GM21423 (cell line): ENCODE measurements around the gene EPB41L4A.

Experiments used
- ATAC-seq: cut with Tn5 transposase; IDR thresholded peaks from one replicate; pipeline ENCODE4 v1.9.1; 2021; ENCODE audit warnings: mild to moderate bottlenecking, moderate library complexity; ENCODE audit not compliant: unreplicated experiment

EPB41L4A gene

DNA sequence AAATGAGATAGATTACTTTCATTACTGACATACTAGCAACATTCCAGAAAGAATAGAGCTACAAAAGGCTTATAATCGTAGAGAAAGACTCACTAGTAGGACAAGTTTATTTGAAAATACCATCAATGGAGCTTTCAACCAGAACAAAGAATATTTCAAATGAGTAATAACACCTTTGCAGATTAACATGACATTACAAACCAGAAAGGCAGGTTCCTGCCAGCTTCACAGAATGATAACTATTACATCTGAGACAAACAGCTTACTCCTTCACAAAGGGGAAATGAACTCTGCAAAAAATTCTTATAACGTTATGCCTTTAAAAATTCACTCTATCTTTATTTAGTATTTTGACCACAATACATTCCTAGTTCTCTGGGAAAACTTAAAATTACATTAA lies 103.1 kb downstream of the EPB41L4A start:
- ATAC-seq: no peak

DNA sequence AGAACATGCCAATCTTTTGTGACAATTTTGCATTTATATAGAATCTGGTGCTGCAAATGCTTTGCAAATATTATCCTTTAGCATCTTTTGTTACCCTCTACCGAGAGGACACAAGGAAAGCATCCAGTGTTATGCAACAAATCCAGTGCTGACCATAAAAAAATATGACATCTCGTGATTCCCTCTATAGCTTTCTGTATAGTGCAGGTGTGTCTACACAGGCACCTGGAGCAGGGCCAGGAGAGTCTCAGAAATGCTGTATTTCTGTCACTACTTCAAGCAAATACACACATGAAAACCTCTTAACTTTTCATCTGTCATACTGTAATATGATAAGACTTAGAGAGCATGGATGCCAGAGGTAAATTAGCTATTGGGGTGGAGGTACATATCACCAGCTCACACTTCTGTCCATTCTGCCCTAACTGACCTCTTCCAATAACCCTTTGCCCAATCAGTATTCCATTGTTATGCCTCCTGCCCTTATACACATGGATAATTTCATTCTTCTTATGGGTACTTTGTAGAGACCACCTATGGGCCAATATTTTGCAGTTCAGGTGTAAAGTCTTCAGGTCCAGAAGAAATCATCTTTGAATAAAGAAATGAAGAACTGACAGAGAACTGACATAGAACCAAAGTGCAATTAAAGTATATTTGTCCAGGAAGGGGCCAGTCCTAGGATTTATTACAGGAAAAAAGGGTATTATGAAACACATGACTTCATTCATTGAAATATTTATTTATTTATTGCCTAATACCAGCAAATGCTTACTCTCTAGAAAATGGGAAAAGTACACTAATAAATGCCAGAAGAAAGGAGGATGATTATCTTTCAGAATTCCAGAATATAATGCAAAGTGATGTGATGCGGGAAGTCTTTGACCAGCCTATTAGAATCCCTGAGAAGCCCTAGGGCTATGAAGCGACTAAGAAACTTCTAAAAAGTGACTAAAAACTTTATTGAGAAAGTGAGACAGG lies 106.5 kb downstream of the EPB41L4A start:
- no peak for ATAC-seq

DNA sequence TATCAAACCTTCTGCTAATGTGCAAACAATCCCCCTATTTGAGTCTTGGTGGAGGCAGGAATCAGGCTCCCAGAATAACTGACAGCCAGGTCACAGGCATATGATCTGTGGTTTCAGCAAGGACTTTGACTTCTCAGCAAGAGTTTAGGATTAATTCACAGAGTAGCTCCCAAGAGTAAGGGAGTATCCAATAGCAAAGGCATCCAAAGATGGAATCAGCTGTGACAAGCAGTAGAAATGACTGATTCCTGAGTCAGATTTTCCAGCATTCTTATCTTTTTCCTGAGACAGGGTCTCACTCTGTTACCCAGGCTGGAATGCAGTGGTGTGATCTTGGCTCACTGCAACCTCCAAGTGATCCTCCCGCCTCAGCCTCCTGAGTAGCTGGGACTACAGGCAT lies 108.3 kb downstream of the EPB41L4A start:
- ATAC-seq: no peak

DNA sequence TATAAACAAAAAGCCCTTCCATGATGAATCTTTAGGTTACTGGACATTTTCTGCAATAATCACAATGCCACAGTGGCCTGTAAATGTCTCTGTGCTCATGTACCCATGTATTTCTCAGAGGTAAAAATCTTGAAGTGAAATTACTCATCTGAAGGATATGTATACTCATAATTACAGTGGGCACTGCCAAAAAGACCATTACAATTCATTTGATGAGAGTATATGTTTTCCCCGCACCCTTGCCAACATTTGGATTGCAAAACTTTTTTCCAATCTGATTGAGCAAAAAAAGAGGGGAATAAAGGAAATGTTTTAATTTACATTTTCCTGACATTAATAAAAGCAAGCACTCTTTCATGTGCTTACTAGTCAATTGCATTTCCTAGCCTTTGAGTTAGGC lies 110.5 kb downstream of the EPB41L4A start:
- no peak for ATAC-seq

DNA sequence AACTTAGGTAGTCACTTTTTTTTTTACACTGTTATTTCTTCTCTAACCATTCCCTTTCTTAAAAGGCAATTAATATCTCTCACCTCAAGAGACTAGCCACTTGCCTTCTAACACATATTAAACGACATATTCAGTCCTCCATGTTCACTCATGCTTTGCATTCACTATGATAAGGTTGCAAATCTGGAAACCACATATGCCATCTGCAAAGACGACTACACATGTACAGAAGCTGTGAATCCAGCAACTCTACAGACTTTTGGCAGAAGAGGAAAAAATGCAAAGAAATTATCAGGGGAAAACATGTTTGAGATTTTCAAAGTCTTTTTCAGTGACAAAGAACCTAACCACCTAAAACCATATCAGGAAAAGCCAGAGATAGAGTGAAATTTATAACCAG lies 112.1 kb downstream of the EPB41L4A start:
- no peak for ATAC-seq

DNA sequence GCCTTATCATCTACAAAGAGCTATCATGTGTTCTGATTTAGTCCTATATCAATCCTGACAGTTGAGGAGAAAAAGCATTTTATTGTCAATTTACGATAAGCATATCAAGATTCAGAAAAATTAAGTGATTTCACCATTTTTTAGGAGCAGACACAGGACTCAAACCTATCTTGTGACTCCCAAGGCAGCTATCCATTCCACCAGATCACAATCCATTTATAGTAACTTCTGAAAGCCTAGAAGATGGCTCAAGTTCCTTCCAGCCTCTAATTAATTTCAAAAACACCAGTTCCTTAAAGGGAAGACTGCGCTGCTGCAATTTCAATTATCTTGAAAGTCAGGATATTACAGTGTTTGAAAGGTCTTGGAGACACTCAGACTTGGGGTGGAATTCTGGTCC lies 114.3 kb downstream of the EPB41L4A start:
- no peak for ATAC-seq

DNA sequence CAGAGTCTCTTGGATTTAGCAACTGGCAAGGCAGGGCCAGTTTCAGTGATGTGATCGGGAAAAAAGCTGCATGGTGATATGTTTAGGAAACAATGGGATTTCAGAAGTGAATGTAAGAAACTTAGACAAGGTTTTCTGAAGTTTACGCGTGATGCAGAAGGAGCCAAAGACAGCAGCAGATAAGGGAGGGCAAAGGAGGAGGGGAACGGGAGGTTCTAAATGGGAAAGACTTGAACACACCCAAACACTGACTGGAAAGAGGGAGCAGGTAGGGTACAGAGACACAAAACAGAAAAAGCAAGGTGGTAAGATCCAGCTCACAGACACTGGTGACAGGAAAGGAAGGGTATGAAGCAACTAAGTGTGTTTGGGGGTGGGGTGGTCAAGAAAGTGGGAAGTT lies 115.4 kb downstream of the EPB41L4A start:
- ATAC-seq: no peak

DNA sequence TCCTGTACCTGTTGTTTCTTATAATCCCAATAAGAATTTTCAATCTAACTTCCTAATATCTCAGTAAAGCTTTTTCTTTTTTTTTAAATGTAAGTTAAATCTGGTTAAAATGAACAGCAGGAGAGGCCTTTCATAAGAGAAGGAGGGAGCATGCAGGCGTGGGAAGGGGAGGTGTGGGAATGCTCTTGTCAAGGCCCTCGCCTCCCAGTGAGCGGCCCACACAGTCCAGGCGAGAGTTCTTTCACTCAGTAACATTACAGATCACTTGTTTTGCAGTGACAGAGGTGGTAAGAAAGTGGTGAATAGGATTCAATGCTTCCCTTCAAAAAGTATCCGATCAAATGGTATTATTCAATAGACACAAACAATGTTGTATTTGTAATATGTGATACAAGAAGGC lies 125.0 kb downstream of the EPB41L4A start:
- ATAC-seq: no peak

DNA sequence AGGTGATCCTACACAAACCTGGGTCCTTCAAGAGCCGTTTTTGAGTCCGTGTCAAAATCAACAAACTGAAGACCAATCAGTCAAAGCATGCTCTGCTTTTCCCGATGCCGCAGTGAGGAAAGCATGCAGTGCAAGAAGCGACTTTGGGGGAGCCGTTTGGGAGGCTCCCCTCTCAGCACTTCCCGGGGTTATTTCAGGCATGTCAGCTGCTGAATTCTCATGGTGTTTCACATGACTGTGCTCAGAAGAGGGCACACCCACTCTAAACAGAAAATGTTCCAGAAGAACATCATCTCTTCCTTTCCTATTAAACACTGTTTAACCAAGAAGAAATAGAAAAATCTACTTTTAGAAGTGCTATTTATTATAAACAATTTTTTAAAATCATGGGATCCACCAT lies 125.5 kb downstream of the EPB41L4A start:
- ATAC-seq: no peak

DNA sequence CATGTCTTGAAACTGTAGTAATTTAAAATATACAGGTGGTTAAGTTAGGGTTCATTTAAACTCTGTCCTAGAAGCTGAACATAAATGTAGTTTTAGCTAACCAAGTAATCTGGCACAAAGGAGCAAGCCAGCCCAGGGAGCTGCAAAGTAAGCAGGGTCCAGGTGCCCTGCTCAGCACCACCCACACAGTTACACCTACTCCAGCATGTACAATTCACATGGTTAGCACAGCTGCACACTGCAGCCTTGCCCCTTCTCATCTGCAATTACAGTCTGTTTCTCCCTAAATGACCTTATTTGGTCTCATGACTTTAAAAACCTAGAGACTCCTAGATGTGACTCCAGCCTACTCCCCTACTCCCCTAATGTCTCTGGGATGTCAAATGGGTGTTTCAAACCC lies 128.4 kb downstream of the EPB41L4A start:
- no peak for ATAC-seq

DNA sequence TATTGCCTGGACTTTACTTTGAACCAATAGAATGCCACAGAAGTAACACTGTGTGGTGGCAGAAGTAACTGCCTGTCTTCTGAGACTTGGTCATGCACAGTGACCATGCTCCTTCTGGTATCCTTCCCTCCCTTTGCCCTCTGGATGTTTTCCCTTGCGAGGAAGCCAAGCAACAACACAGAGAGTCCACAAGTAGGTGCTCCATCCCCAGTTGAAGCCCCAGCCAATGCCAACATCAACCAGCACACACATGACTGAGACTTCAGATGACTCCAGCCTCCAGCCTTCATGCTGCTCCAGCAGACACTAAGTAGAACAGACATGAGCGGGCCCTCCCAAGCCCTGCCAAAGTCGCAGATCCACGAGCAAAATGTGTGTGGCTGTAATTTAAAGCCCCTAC lies 129.6 kb downstream of the EPB41L4A start:
- no peak for ATAC-seq

DNA sequence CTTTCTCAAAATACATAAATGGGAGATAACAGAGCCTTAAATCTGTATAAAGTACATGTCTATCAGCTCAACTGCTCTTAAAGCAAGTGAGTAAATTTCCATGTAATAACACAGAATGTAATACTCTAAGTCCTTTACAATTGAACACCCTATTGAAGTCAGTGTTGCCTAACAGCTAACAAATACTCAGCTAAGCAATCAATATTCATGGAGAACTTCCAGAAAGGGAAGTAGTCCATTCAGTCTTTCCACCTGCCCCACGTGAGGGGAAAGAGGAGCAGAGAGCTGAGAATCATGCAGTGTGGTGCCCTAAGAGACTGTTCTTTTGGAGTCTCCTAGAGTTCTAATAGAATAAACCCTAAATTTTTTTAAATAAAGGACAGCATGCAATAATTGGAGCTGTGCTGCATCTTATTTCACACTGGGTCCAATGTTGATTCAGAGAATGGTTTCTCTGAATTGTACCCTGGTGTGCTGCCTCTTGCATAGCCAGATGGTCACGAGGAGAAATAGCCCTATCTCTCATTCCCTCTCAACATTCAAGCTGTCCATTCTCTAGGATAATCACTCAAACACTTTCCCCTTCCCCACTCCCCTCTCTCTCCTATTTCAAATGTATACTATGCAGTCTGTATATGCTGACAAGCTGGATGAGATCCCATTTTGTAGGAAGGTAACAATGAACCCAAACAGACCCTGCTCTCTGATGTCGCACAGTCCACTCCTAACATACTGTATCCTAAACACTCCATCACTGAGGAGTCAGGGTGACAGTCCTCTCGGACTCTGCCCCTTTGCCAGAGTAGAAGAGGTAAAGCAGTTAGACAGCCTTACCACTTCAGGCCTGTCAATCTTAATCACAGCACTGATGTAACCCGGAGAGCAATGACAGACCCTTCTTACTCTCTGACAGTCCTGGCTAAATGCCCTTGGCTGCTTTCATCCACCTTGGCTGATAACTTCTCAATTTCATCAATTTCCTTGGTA lies 134.8 kb downstream of the EPB41L4A start:
- ATAC-seq: no peak

DNA sequence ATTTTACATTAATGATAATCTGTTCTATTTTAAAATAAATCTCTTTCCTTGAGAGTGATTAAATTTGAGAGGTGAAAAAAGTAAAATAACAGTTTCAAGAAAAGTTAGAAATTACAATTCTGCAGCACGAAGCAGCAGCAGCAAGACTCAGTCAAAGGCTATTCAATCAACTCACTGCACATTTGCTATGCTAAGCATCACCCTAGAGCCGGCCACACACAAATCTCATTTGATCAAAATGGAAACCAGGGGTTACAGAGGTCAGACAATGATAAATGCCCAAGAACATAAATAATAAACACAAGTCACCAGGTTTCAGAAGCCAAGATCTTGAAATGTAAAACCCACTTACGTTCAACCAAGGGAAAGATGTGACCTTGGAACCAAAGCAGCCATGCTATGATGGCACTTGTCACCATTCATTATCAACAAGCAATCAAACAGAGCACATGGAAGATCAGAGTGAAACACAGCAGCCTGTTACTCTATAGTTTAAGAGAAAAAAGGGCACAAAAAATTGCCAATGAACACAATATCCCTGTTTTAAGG lies 136.0 kb downstream of the EPB41L4A start:
- ATAC-seq: no peak

DNA sequence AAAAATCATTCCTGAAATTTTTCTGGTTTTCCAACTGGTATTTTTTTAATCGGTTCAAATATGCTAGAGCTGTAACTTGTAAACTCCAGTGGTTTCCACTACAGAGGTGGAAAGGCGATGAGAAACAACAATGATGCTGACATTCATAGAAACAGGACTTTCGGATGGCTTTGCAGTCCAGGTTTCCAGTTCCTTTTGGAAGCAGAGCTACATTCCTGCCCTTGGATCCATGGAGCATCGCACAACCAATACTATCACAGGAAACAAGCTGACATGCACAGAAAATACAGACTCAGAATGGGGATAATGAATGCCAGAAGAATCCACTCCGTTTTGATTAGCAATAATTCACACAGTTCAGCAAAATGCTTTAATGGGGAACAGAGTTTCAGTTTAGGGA lies 140.0 kb downstream of the EPB41L4A start:
- ATAC-seq: no peak

DNA sequence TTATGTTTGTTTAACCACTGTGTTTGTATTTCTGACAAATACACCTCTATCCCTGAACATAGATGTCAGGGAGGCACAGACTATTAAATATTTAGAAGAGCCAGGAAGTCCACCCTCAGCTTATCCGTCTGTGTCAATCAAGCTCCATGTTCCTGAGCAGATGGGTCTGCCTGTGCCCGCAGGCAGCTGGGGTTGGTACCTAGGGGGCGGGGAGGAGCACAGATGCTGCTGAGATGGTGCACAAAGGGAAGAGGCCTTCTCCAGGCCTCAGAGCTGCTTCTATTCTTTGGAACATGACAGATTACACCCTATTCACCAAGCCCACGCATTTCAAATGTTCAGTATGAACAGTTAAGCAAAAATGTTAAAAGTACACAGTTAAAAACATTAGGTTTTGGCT lies 142.1 kb downstream of the EPB41L4A start:
- ATAC-seq: no peak

DNA sequence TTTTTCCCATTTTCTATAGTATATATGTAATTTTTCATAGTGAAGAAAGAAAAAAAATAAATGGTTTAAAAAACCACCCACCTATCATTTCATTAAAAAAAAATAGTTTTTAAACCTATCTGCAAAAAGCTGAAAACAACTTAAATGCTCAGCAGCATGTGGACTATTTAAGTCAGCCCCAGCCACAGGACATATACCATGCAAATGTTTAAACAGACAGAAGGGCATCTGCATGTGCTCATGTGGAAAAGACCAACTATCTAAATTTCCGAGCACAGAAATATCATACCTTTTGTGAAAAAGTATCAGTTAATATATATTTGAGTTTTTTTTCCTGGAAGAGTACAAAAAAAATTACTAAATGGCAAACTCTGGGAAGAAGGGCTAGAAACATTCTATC lies 143.4 kb downstream of the EPB41L4A start:
- no peak for ATAC-seq

DNA sequence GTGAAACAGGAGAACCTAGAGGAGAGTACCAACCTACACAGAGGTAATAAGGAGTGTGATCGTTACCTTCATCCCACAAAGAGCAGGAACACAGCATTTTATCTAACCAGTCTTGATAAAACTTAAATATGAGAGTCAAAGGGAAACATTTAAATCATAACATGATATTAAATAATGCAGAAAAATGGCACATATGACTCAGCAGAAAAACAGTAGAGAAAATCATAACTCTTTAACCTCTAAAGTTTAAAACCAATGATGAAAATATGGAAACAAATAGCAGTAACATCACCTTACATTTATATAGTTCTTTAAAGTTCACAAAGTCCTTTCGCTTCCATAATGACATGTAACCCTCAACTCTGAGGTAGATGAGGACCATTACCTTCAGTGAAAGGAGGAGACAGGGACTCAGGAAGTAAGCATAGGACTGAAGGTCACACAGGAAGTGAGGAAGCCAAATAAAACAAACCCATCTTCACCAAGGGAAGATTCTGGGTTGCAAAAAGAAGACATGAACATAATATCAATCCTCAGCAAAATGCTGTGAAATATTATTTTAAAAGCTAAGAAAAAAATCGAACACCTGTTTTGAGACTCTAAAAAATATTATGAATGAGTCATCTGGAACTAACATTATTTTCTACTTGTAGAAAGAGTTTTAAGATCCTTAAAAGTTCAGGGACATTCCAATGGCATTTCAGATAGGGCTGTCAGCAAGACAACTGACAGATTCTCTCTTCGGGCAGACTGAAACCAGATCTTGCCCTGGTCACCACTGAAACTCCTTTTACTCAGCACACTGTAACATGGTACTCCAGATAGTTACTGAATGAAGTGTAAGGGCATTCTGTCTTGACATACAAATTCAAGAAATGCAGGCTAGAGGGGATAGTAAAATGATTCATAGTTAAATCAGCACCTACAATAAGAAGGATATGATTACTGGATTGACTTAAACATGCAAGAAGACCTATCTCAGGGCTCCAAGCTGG lies 148.5 kb downstream of the EPB41L4A start:
- ATAC-seq: peak; percentile 70

DNA sequence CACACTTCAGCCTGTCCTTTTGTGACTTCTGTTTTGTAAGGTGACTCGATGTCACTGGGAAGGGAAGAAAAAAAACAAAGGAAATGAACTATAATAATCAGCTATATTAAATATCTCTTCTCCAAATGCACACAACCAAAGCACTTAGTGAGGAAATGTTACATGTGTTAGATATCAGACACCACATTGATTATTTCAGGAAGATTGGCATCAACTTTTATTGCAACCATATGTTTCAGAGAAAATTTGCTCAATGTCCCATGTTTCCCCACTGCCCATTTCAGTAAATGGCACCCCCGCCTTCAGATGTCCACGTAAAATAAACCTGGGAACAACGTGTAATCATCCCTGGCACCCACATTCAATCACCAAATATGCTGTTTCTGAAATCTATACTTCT lies 151.8 kb downstream of the EPB41L4A start:
- no peak for ATAC-seq

DNA sequence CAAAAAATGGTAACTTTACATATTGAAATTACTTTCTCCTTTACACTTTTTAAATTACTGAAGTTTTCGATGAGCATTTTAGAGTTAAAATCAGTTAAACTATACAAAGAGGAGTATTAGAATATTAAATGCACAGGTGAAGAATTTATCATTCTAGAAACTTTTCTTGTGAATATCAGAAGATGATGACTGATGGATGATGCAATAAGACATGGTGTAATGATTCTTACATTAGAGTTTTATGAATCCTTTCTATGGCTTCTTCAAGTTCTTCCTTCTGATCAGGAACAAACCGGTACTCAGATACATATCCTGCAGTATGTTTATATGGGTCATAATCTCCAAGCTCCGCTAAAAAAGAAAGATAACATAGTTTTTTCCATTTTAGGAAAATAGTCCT lies 154.4 kb downstream of the EPB41L4A start:
- ATAC-seq: no peak

DNA sequence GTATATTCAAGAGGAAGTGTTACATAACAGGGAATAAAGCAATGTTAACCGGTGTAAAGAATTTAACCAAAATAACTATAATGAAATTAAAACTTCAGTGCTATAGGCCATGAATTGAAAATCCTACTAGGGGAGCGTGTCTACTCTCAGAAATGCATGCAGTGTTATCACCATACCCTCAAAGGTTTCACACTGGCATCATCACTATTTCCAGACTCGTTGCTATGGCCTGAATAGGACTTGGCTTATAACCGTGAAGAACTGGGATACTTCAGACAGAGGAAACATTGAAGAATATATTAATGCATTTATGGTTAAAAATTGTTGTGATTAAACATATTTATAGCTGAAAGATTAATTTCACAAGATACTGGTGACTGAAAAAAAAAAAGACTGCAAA lies 154.9 kb downstream of the EPB41L4A start:
- no peak for ATAC-seq
